ENCODE data around the gene SLC10A3. TPM values are rescaled to one million over a fixed set of nuclear protein-coding genes. Genes with fewer than 3 reads are reported as not detected.

SLC10A3 gene
- total RNA-seq, 2 donors from 2014 or later = 26.7 to 55.5 TPM

GRCh38 chrX:154519389-154519788 is 29.0 kb upstream of the SLC10A3 start:
- ATAC-seq (ENCODE audit: insufficient number of reproducible peaks, low FRiP score, low read depth) (no peak), DNase-seq (ENCODE audit: low spot score) (no peak)
- no peaks in the 10 kb centered on the region for H3K27me3 ChIP-seq (replicated peaks; ENCODE audit: insufficient read depth)
- no peak overlapping the region for H3K27ac ChIP-seq
- H3K36me3 ChIP-seq = no peaks in the 10 kb centered on the region
- H3K4me1 ChIP-seq (ENCODE audit: control insufficient read depth in 1 of 2, low read depth in 2 of 2) = peaks cover 3 to 13% of the 10 kb centered on the region in 2 donors
- H3K4me3 ChIP-seq = no peak overlapping the region
- TF ChIP-seq CTCF (IDR thresholded peaks at IDR 0.05) = no peak
- no peaks in the 10 kb centered on the region for H3K9me3 ChIP-seq

- no peaks in the 10 kb centered on the region for H3K27me3 ChIP-seq (replicated peaks; ENCODE audit: insufficient read depth)
- H3K9me3 ChIP-seq = no peaks in the 10 kb centered on the region
- TF ChIP-seq CTCF (IDR thresholded peaks at IDR 0.05) = no peak
- H3K36me3 ChIP-seq = no peaks in the 10 kb centered on the region
- H3K27ac ChIP-seq = peak overlapping the region; percentile 85 to 86
- H3K4me1 ChIP-seq (ENCODE audit: control insufficient read depth in 1 of 2, low read depth in 2 of 2) = peaks cover 3 to 13% of the 10 kb centered on the region in 2 donors
- DNase-seq (ENCODE audit: low spot score) = no peak
- no peak for ATAC-seq (ENCODE audit: insufficient number of reproducible peaks, low FRiP score, low read depth)
- peak overlapping the region; percentile 81 for H3K4me3 ChIP-seq
Observed at GRCh38 chrX:154517101-154517781, 26.8 kb upstream of the SLC10A3 start.

- Histone ChIP-seq H3K9me3 (no peaks in the 10 kb centered on the region), H3K27ac (peak overlapping the region; percentile 85 to 86), H3K27me3 (replicated peaks; ENCODE audit: insufficient read depth) (no peaks in the 10 kb centered on the region), H3K36me3 (no peaks in the 10 kb centered on the region), H3K4me1 (ENCODE audit: control insufficient read depth in 1 of 2, low read depth in 2 of 2) (peaks cover 3 to 13% of the 10 kb centered on the region in 2 donors), H3K4me3 (peak overlapping the region; percentile 81)
- no peak for DNase-seq (ENCODE audit: low spot score)
- no peak for TF ChIP-seq CTCF (IDR thresholded peaks at IDR 0.05)
- ATAC-seq (ENCODE audit: insufficient number of reproducible peaks, low FRiP score, low read depth) = peak; percentile 41
Observed at GRCh38 chrX:154516656-154517100, 26.2 kb upstream of the SLC10A3 start.

GRCh38 chrX:154515966-154516655 is 25.7 kb upstream of the SLC10A3 start, which contains the start of gene FAM3A:
Gene FAM3A (minus strand): TSS chrX:154516232. CDS start chrX:154515772, 460 bp downstream.
- peak within 1 kb of the TSS; percentile 81 for H3K4me3 ChIP-seq
- no peaks in the 10 kb centered on the region for H3K27me3 ChIP-seq (replicated peaks; ENCODE audit: insufficient read depth)
- H3K9me3 ChIP-seq = no peaks in the 10 kb centered on the region
- peak; percentile 6 for TF ChIP-seq CTCF (IDR thresholded peaks at IDR 0.05)
- DNase-seq (ENCODE audit: low spot score) (peak; percentile 62), ATAC-seq (ENCODE audit: insufficient number of reproducible peaks, low FRiP score, low read depth) (peak; percentile 73)
- no peaks in the 10 kb centered on the region for H3K36me3 ChIP-seq
- peak within 1 kb of the TSS; percentile 85 to 86 for H3K27ac ChIP-seq
- H3K4me1 ChIP-seq (ENCODE audit: control insufficient read depth in 1 of 2, low read depth in 2 of 2) = peaks cover 3 to 13% of the 10 kb centered on the region in 2 donors

Data from thoracic aorta (tissue), 2 donors.